GM19463 (cell line): ENCODE results near the gene TUBD1.
"Not testable (repeated sequence)": the region's sequence is repeated elsewhere in the genome, so short reads cannot be mapped to it uniquely, and the experiment has no call there.

ENCODE experiments used
- ATAC-seq: cut with Tn5 transposase; IDR thresholded peaks from one replicate; pipeline ENCODE4 v1.9.1; 2021; ENCODE audit warnings: mild to moderate bottlenecking, moderate library complexity; ENCODE audit not compliant: unreplicated experiment

The TUBD1 gene

DNA sequence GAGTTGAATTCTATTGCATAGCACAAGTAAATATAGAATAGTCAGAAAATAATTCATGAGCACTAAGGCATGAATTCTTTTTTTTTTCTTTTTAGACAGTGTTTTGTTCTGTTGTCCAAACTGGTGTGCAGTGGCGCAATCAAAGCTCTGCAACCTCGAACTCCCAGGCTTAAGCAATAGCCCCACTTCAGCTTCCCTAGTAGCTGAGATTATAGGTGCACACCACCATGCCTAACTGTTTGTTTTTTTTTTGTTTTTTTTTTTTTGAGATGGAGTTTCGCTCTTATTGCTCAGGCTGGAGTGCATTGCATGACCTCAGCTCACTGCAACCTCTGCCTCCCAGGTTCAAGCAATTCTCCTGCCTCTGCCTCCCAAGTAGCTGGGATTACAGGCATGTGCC lies 16.6 kb downstream of the TUBD1 start:
- ATAC-seq = no peak

DNA sequence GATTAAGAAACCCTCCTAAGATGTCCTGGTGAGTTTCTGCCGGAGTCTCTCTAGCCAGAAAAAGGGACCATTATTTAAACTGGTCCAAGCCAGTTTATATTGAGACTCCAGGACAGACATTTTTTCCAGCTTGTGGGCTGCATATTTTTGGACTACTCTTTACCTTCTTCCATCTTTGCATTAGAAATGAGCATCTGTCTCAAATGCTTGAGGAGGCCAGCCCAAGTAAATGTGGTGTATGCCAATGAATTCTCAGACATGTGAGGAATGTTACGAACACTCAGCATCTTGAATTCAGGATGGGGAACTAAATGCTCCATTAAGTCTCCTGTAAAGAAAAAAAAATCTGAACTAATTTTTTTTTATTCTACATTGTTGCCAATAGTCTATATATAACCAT lies 18.4 kb downstream of the TUBD1 start:
- no peak for ATAC-seq

DNA sequence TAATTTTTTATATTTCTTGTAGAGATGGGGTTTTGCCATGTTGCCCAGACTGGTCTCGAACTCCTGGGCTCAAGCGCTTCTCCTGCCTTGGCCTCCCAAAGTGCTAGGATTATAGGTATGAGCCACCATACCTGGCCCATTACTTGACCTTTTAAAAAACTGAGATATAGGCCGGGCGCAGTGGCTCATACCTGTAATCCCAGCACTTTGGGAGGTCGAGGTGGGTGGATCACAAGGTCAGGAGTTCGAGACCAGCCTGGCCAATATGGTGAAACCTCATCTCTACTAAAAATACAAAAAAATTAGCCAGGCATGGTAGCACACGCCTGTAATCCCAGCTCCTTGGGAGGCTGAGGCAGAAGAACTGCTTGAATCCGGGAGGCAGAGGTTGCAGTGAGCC lies 19.3 kb downstream of the TUBD1 start:
- not testable (repeated sequence) for ATAC-seq

GRCh38 chr17:59872351-59872750 lies 20.4 kb downstream of the TUBD1 start:
- no peak for ATAC-seq

DNA sequence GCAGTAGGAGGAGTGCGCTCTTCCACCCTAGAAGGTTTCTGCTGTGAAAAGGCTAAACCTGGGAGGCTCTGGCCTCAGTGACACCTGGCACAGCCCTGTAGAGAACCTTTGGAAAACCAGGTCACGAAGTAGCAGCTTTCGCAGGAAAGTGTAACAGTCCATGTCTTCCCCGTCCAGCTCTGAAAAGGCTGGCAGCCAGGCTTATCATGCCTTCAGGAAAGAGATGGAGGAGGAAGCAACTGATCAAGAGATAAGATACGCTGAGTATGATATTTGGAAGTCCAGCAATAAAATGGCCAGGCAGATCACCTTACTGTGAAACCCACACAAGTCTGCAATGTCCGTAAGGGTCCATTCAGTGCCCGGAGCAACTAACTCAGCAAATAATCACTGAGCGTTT lies 22.3 kb downstream of the TUBD1 start:
- ATAC-seq = no peak

- ATAC-seq = no peak
Observed at GRCh38 chr17:59869941-59870218, 22.9 kb downstream of the TUBD1 start.

- no peak for ATAC-seq
Observed at GRCh38 chr17:59863616-59864015, 29.1 kb downstream of the TUBD1 start.

DNA sequence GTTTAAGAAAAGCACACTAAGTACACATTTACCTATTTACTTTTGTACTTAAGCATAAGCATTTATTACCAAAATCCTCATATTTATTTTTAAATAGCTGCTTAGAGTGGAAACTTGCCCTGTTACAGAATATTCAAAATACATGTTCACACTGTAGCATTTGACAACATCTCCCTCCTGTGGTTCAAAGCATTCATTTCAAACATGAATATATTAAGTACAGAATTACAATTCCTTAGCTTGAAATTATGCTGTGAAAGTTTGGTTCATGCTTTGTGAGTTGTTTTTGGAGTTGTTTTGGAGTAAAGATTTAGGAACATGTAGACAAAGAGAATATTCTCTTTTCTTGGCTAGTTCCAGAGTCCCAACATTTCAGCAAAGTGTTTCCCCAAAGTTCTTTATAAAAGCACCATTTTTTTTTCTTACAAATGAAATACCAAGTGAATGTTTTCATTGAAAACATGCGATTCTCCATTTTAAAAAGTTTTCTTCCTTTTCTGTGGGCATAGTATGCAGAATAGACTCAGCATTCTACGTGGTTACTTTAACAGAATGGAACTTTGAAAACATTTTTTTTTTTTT lies 33.2 kb downstream of the TUBD1 start:
- no peak for ATAC-seq

GRCh38 chr17:59858932-59859331 lies 33.8 kb downstream of the TUBD1 start:
- ATAC-seq = no peak

DNA sequence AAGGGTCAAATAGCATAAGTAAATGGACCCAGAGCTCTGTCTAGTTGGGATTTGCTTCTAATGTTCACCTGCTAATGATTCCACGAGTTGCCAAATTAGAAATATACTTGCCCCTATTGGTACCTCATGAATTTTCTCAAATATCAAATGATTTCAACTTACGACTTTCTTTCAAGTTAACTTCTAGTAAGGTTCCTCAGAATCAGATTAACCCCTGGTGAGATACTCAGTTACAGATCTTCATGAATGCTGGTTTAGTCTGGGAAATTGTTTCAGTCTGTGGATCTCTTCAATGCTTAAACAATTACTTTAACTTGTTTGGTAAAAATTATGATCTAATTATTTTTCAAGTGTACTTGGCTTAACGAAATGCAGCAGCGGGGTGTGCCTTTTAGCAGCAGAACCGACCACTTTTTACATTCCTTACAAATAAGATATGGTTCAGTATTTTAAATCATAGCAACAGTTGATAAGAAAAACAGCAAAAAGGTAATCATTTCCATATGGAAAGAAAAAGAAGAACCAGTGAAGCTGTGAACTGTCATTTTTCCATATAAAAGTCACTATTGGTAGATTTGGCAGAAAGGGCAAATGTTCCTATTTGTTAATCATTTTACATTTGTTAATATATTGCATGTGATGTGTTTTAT lies 34.5 kb downstream of the TUBD1 start:
- ATAC-seq = no peak

DNA sequence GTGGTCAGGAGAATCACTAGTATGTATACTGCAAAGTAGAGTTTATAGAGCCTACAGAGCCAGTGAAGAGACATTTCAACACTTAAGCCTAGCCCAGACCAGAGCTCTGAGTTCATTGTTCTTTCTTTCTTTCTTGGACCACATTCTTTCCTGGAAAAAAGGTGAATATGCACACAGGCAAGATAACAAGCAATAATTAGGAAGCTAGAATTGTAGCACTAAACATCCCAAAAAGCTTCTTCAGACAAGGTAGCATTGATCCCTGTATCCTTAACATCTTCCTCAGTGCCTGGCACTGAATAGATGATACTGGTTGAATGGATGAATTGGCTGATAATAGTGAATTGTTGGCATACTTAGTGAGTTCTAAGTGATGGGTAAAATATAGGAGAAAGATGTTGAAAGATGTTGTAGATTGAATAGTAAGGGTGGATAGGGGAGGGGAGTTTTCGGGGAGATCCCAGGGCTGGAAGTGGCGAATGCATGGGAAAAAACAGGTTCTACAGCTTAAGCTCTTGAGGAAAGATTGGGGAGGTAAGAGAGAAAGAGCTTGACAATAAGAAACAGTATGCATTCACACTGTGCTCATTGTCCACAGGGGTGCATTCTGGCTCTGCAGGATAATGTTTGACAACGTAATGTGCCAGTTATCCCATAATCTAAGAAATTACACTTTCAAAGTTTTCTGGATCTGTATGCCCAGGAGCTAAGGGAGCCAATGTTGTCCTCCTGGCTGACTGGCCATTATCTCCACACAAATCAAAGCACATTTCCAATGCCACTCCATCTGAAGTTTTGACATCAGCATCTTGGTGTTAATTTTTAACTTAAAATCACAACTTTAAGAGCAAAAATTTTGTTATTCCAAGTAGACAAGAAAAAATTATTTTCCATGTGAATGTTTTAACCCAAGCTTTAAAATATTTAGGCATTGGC lies 35.6 kb downstream of the TUBD1 start:
- ATAC-seq = no peak

- ATAC-seq = not testable (repeated sequence)
Observed at GRCh38 chr17:59853919-59854729, 38.6 kb downstream of the TUBD1 start.

DNA sequence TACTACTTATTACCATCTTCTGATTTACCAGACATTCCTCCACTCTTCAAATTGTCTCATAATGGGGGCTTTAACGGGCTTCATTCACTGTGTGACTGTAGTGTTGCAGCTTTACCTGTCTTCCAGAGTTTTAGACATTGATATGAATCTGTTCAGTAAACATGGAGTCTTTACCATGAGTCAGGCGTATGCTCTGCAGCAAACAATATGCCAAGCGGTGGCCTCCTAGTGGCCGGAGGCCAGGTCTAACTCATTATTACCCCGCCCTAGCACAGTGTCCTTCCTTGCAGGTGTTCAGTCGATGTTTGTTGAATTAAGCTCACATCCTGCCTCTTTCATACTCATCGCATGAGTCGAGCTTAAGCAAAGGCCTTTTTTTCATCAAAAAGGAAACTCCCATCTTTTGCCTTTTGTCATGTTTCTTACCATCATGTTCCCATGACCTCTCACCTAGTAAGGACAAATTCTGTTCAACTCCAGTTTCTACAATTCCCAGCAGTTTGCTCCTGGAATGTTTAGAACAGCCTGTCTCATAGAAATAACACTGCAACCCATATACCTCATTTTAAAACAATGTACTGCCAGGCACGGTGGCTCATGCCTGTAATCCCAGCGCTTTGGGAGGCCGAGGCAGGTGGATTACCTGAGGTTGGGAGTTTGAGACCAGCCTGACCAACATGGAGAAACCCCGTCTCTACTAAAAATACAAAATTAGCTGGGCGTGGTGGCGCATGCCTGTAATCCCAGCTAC lies 39.4 kb downstream of the TUBD1 start:
- ATAC-seq = peak; percentile 55

- ATAC-seq = not testable (repeated sequence)
Observed at GRCh38 chr17:59852847-59853167, 39.9 kb downstream of the TUBD1 start.

DNA sequence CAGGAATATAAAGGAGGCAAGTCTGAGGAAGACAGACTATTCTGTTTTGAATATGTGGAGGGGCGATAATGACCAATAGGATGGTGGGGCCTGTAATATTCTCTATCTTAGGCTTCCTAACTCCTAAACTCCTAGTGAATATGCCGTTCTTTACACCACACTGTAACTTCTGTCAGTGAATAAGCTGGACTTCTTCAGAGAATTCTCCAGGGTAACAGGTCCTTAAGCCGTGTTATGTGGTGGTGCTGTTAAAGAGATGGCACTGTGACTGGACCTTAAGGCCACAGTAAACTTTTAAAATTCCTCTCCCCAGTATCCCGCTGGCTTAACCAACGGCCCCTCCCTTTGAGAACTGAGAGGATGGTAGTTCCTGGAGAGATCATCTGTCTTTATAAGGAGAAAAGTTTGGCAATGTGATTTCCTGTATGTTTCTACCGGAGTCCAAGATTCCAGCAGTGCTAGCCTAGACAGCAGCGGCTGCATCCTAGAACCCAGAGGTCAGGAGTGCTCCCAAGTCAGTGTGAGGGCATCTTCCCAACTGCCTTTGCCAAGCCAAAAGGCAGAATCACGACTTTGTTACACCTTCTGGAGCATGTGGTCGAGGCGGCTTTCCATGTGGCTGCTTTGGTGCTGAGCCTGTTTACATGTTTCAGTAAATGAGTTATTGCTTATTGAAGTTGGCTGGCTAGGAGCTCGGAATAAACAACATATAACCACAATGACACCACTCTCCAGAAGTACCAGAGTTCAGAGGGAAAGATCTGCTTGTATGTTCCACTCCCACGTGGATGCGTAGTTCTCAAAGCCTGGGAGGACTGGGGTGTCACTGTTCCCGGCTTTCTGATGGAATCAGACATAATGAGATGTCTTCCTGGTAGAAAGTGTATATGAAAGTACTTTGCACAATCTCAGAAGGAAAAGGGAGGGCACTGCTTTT lies 41.0 kb downstream of the TUBD1 start:
- no peak for ATAC-seq

DNA sequence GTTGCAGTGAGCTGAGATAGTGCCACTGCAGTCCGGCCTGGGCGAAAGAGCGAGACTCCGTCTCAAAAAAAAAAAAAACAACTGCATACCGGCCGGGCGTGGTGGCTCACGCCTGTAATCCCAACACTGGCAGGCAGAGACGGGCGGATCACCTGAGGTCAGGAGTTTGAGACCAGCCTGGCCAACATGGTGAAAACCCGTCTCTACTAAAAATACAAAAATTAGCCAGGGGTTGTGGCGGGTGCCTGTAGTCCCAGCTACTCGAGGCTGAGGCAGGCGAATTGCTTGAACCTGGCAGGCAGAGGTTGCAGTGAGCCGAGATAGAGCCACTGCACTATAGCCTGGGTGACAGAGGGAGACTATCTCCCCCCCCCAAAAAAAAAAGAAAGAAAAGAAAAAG lies 42.4 kb downstream of the TUBD1 start:
- not testable (repeated sequence) for ATAC-seq

DNA sequence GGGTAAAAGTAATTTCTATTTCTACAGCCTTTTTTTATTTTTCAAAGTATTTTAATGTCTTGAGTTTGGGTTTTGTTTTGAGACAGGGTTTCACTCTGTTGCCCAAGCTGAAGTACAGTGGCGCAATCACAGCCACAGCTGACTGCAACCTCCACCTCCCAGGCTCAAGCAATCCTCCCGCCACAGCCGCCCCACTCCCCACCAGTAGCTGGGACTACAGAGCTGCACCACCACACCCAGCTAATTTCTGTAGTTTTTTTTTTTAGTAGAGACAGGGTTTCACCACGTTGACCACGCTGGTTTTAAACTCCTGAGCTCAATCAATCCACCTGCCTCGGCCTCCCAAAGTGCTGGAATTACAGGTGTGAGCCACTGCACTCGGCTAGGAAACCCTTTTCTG lies 44.0 kb downstream of the TUBD1 start:
- peak; percentile 55 for ATAC-seq

- no peak for ATAC-seq
Observed at GRCh38 chr17:59848385-59848668, 44.4 kb downstream of the TUBD1 start.

- ATAC-seq = peak; percentile 40
Observed at GRCh38 chr17:59846394-59847165, 46.2 kb downstream of the TUBD1 start.
